ENCODE results near the gene OVOL3. TPM values are rescaled to one million over a fixed set of nuclear protein-coding genes. Genes with fewer than 3 reads are reported as not detected.

The OVOL3 gene
- total RNA-seq, 1 donor from 2014 or later: not detected

DNA sequence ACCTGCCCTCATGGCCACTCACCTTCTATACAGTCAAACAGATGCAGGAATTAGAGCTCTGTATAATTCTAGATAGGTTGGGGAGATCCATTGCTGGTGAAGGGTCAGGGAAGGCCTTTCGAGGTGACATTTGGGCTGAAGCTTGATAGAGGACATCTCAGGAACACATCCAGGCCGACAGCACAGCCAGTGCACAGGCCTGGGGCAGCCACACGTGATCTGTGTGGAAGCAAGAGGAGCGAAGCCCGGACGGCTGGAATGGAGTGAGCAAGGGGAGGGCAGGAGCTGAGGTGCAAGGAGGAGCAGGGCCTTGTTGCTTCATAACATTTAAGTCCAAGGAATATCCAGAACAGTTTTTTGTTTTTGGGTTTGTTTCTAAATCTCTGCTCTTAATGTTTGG, 4.5 kb upstream of the OVOL3 start:
- H3K36me3 ChIP-seq: no peaks in the 10 kb centered on the region
- no peak for DNase-seq (ENCODE audit: extremely low spot score in 2 of 2)
- peaks cover 1% of the 10 kb centered on the region for H3K4me1 ChIP-seq
- no peaks in the 10 kb centered on the region for H3K27me3 ChIP-seq
- TF ChIP-seq POLR2A (IDR thresholded peaks at IDR 0.05) (no peak), POLR2AphosphoS5 (IDR thresholded peaks at IDR 0.05; ENCODE audit: insufficient read depth in 1 of 2, low read depth in 1 of 2) (no peak), CTCF (IDR thresholded peaks at IDR 0.05) (no peak)
- H3K4me3 ChIP-seq: no peak overlapping the region
- intact Hi-C loops (cut with DNase I): no loop called here
- no peak overlapping the region for H3K27ac ChIP-seq
- no peaks in the 10 kb centered on the region for H3K9me3 ChIP-seq

DNA sequence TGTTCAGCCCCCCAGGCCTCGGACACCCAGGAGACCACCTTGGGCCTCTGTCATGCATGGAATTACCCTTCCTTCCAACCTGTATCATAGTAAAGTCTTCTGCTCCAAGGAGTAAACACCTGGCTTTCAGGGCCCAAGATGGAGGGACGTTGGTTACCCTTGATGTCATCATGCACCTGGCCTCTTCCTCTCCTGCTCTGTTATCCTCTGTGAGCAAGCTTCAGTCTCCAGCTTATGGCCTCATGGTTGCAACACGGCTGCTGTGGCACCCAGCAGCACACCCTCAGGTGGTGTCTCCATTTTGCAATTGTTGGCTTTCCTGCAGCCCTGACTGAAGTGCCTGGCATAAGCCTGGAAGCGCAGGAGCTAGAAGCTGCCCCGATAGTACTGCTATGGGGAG, 4.0 kb upstream of the OVOL3 start:
- DNase-seq (ENCODE audit: extremely low spot score in 2 of 2): no peak
- H3K27me3 ChIP-seq: no peaks in the 10 kb centered on the region
- H3K4me3 ChIP-seq: no peak overlapping the region
- intact Hi-C loops (cut with DNase I): no loop called here
- no peak for TF ChIP-seq POLR2AphosphoS5 (IDR thresholded peaks at IDR 0.05; ENCODE audit: insufficient read depth in 1 of 2, low read depth in 1 of 2)
- no peak for TF ChIP-seq CTCF (IDR thresholded peaks at IDR 0.05)
- TF ChIP-seq POLR2A (IDR thresholded peaks at IDR 0.05): no peak
- no peaks in the 10 kb centered on the region for H3K4me1 ChIP-seq
- H3K9me3 ChIP-seq: no peaks in the 10 kb centered on the region
- H3K27ac ChIP-seq: no peak overlapping the region
- peaks cover 0 to 3% of the 10 kb centered on the region in 2 donors for H3K36me3 ChIP-seq

- Histone ChIP-seq H3K9me3 (no peaks in the 10 kb centered on the region), H3K27me3 (no peaks in the 10 kb centered on the region), H3K4me3 (no peak overlapping the region), H3K4me1 (peaks cover 5% of the 10 kb centered on the region), H3K36me3 (peaks cover 0 to 18% of the 10 kb centered on the region in 2 donors), H3K27ac (no peak overlapping the region)
- DNase-seq (ENCODE audit: extremely low spot score in 2 of 2): no peak
- no peak for TF ChIP-seq POLR2AphosphoS5 (IDR thresholded peaks at IDR 0.05; ENCODE audit: insufficient read depth in 1 of 2, low read depth in 1 of 2)
- no peak for TF ChIP-seq CTCF (IDR thresholded peaks at IDR 0.05)
- TF ChIP-seq POLR2A (IDR thresholded peaks at IDR 0.05): no peak
- intact Hi-C loops (cut with DNase I): no loop called here
These were observed 2.3 kb upstream of the OVOL3 start for GRCh38 chr19:36108684-36109083.

GRCh38 chr19:36111200-36111539, 227 bp downstream of the OVOL3 start:
- intact Hi-C loops (cut with DNase I): loop anchor here (10.0 kb wide), 1 partner anchor 56 kb away; the partner anchor contains the start of genes THAP8 and WDR62
- no peaks in the 10 kb centered on the region for H3K9me3 ChIP-seq
- TF ChIP-seq CTCF (IDR thresholded peaks at IDR 0.05) (no peak), POLR2A (IDR thresholded peaks at IDR 0.05) (no peak), POLR2AphosphoS5 (IDR thresholded peaks at IDR 0.05; ENCODE audit: insufficient read depth in 1 of 2, low read depth in 1 of 2) (no peak)
- no peak for DNase-seq (ENCODE audit: extremely low spot score in 2 of 2)
- no peak overlapping the region for H3K27ac ChIP-seq
- peaks cover 0 to 18% of the 10 kb centered on the region in 2 donors for H3K36me3 ChIP-seq
- peaks cover 16% of the 10 kb centered on the region for H3K4me1 ChIP-seq
- H3K27me3 ChIP-seq: no peaks in the 10 kb centered on the region
- no peak overlapping the region for H3K4me3 ChIP-seq

- Histone ChIP-seq H3K9me3 (no peaks in the 10 kb centered on the region), H3K27ac (no peak overlapping the region), H3K36me3 (peaks cover 0 to 21% of the 10 kb centered on the region in 2 donors), H3K27me3 (no peaks in the 10 kb centered on the region), H3K4me1 (peaks cover 31% of the 10 kb centered on the region), H3K4me3 (no peak overlapping the region)
- TF ChIP-seq CTCF (IDR thresholded peaks at IDR 0.05) (no peak), POLR2AphosphoS5 (IDR thresholded peaks at IDR 0.05; ENCODE audit: insufficient read depth in 1 of 2, low read depth in 1 of 2) (no peak), POLR2A (IDR thresholded peaks at IDR 0.05) (no peak)
- no peak for DNase-seq (ENCODE audit: extremely low spot score in 2 of 2)
- intact Hi-C loops (cut with DNase I): loop anchor here (10.0 kb wide), 1 partner anchor 58 kb away; the partner anchor contains the start of genes THAP8 and WDR62
These were observed 1.7 kb downstream of the OVOL3 start for GRCh38 chr19:36112678-36113077.

All from vagina (tissue), 2 donors.